ENCODE data around the gene M1AP.

Gene M1AP

DNA sequence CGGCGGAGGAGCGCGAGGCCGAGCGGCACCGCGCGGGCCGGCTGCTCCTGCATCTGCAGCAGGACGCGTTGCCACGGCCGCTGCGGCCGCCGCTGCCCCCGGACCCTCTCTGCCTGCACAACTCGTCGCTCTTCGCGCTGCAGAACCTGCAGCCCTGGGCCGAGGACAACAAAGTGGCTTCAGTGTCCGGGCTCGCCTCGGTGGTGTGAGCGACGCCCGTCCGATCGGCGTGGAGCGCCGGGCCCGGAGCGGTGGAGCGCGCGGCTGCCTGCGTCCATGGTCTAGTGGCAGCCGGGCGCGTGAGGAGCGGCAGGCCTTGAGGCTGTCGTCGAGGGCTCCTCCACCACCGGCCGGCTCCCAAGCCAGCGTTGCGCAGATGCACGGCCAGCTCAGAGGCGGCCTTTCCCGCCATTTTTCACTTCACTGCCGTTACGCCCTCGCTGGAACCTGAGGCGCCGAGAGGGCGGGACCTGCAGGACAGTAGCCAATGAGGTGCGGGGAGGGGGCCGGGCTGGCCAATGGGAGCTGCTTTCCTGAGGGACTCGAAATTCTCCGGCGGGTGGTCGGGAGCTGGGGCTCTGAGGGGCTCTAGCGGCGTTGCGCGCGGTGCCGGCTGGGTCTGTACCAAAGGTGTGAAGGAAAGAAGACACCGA, 132.0 kb downstream of the M1AP start:
- peak; percentile 86 for DNase-seq

DNA sequence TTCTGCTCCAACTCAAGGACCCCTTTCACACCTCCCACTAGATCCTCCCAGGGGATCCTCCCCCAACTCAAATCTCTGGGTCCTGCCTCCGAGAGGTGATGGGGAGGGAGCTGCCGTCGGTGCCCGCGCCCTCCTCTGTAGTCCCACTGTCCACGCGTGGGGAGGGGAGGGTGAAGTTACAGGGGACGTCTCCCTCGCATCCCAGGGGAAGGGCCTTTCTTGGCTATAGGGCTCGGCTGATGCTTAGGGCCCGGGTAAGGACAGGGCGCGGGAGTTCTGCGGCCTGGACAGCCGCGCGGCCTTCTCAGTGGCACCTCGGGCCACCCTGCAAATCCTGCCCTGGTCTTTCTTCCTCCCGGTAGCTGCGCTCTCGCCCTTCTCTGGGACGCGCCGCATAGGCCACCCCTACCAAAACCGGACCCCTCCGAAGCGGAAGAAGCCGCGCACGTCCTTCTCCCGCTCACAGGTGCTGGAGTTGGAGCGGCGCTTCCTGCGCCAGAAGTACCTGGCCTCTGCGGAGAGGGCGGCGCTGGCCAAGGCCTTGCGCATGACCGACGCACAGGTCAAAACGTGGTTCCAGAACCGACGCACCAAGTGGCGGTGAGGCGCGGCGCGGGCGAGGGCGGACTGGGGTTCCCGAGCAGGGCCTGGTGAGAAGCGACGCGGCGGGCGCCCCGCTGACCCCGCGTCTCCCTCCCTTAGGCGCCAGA, 132.7 kb downstream of the M1AP start:
- peak; percentile 43 for DNase-seq

DNA sequence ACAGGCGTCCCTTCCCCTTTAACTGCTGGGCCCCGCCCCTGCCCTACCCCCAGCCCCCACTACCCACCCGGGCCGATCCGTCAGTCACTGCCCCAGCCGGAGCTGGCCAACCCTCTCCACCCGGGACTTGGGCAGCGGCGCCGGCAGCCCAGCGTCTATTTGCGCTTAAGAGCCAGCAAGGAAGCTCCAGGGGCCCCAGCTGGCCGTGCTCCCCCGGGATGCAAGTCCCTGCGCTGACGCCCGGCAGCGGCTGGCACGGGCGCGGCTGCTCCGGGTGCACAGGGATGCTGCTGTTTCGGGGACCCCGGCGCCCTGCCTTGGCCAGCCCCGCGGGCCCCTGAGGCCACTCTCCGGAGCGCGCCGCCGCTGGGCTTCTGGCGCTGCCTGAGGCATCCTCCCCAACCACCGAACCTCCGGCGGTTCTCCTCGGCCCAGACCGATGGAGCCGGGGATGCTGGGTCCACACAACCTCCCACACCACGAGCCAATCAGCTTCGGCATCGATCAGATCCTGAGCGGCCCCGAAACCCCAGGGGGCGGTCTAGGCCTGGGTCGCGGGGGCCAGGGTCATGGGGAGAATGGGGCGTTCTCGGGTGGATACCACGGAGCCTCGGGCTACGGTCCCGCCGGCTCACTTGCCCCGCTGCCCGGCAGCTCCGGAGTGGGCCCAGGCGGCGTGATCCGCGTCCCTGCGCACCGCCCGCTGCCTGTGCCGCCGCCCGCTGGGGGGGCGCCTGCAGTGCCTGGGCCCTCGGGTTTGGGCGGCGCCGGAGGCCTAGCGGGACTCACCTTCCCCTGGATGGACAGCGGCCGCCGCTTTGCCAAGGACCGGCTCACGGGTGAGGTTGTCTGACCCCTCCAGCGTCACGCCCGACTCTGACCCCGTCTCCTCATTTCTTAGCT, 133.5 kb downstream of the M1AP start, which contains the start of gene TLX2:
TLX2 (plus strand) TSS at position 83 of the 903 bp plus-strand sequence; CDS start at position 440, 357 bp downstream.
- peak; percentile 69 for DNase-seq

DNA sequence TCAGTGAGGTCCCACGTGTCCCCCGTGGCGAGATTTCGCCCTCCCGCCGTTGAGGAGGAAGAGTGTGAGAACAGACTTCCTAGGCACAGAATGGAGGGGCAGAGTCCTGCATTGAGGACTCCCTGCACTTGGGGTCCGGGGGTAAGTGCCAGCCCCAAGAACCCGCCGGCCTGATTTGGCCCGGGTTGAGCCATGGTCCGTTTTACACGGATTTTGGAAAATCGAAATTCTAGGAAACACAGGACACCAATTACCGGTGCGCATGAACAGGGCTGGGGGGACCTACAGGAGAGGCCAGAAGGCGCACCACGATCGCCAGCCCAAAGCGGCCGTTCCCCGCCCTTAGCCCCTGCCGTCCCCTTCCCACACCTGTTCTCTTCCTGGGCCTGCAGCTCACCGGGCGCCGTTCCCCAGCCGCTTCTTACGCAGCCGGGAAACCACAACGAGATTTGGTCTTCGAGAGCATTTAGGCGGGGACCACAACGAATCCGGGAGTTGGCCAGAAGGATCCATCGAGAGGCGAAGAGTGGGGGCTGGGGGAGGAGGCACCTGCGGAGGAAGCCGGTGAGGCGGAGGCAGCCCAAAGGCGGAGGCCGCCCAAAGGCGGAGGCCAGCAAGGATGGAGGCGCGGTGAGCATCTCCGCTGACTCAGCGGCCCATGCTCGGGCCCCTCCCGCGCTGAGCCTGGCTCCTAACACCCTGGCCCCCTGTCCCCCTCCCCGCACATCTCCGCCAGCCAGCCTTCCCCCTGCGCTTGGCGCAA, 134.3 kb downstream of the M1AP start:
- DNase-seq = peak; percentile 75

DNA sequence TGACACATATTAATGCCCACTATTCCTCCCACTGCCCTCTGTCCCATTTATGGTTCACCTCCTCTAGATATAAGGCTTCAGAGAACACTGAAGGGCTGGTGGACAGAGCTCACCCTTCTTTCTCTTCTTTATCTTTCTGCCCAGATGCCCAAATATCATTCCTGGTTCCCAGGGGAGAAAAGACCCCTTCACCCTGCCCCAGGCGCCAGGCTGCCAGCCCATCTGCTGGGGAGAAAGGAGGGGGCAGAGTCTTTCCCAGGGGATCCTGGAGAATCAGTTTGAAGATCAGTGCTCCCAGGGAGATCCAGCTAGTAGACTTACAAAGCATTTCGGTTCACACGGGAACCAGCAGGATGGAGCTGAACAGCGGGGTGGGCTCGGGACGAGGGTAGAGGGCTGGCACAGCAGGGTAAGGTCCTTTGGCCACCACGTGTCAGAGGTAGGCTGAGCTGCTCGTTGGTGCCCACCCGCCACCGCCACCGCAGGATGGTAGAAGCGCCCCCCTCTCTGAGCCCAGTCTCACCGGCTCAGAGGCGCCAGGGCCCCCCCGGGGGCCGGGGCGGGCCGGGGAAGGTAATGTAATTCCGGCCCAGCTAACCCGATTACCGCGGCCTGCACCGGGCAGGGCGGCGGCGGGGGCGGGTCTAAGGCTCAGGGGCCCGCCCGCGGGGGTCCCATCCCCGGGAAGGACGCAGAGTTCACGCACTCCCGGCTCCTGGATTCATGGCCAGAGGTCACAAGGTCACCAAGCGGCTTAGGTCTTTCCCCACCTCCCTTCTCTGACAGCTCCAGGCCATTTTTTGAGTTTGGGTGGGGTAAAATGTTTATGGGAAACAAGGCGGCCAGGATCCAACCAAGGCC, 135.2 kb downstream of the M1AP start:
- peak; percentile 36 for DNase-seq

DNA sequence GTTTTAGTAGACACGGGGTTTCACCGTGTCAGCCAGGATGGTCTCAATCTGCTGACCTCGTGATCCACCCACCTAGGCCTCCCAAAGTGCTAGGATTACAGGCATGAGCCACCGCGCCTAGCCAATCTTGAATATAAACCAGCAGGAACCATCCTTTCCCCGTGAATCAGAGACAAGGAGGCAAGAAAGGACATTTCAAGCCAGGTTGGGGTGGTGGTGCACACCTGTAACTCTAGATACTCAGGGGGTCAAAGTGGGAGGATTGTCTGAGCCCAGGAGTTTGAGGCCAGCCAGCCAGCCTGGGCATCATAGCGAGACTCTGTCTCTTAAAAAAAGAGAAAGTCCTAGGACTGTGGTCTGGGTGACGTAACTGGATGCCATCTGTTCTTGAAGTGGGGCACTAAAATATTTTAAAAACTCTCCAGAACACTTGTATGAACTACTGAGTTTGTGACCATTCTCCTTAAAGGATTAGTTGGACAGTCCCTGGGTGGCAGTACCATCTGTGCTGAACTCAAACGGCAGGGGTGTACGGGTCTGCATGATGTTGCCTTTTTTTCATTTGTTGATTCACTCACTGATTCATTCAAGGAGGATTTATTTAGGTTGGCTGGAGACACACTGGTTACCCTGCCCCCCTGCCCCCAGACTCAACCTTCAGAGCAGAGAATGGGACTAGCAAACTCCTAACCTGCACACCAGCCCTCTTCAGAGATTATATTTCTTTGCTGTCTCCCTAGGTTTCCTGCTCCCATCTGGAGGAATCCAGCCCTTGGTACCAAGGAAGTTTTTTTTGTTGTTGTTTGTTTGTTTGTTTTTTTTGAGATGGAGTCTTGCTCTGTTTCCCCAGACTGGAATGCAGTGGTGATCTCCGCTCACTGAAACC, 136.8 kb downstream of the M1AP start:
- DNase-seq = no peak

DNA sequence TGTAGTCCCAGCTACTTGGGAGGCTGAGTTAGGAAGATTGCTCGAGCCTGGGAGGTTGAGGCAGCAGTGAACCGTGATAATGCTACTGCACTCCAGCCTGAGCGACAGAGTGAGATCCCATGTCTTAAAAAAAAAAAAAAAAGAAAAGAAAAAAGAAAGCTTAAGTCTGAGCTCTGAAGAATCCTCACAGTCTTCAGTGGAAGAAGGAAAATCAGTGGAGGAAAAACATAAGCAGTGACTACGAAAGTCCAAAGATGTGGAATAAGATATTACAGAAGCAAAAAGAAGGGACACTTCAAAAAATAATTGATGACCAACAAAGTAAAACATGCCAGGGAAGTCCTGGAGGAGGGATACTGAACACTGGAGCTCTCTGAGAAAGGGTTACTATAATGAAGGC, 137.9 kb downstream of the M1AP start:
- DNase-seq = no peak

DNA sequence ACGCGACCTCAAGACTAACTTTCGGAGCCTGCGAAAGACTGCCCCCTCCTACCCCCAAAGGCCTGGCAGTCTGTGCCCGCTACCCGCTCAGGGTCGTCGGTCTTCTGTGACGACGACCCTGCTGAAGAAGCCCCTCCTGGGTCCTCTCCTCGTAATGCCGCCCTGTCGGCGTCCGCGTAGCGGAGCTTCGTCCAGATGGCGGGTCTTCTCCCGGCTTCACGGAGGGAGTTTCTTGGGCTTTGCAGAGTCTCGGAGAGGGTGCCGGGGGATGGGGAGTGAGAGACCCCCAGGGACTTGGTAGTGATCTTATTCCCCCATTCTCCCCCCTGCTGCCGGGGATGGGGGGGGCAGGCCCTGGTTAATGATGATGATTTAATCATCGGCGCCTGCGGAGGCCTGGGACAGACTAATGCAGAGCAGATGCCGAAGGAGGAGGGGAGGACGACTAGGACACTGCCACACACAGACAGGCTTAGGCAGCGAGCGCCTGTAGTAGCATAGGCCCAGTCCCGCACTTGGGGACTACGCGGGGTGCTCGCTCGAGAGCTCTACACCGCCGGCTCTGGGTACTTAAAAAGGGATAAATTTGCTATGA, 140.1 kb downstream of the M1AP start:
- no peak for DNase-seq

Measured in retina (tissue), 1 donor.